Stimulated activated CD8-positive, alpha-beta memory T cell treated with anti-CD3 and anti-CD28 coated beads, Interleukin-12 subunit alpha, Interleukin-12 subunit beta, amount 100 ng/mL, for 24 hours (primary cell): ENCODE measurements around the gene MUC21.
"Not testable (repeated sequence)": the region's sequence is repeated elsewhere in the genome, so short reads cannot be mapped to it uniquely, and the experiment has no call there.

Source experiments
- DNase-seq: peaks from one replicate; pipeline ENCODE4 v3.0.0-alpha.2; 2020; ENCODE audit errors: extremely low read depth

Gene MUC21

GRCh38 chr6:31008165-31008564 lies 24.6 kb downstream of the MUC21 start:
- no peak for DNase-seq

GRCh38 chr6:31009731-31010130 lies 26.2 kb downstream of the MUC21 start:
- no peak for DNase-seq

- DNase-seq, result no peak
These were observed 27.0 kb downstream of the MUC21 start, which contains the start of gene MUC22 for GRCh38 chr6:31010393-31011060. Gene MUC22 (plus strand): TSS chr6:31010474. CDS start chr6:31010707, 233 bp downstream.

- no peak for DNase-seq
These were observed 27.6 kb downstream of the MUC21 start for GRCh38 chr6:31011153-31011552.

GRCh38 chr6:31016659-31017299 lies 33.3 kb downstream of the MUC21 start:
- no peak for DNase-seq

GRCh38 chr6:31017436-31017835 lies 33.9 kb downstream of the MUC21 start:
- not testable (repeated sequence) for DNase-seq

- DNase-seq, result no peak
These were observed 36.5 kb downstream of the MUC21 start for GRCh38 chr6:31020057-31020456.

- not testable (repeated sequence) for DNase-seq
These were observed 37.2 kb downstream of the MUC21 start for GRCh38 chr6:31020631-31021255.

GRCh38 chr6:31021705-31022531 lies 38.4 kb downstream of the MUC21 start:
- DNase-seq, result not testable (repeated sequence)

- no peak for DNase-seq
These were observed 42.1 kb downstream of the MUC21 start for GRCh38 chr6:31025595-31025994.

- DNase-seq, result no peak
These were observed 47.6 kb downstream of the MUC21 start for GRCh38 chr6:31031095-31031494.

GRCh38 chr6:31033075-31033474 lies 49.6 kb downstream of the MUC21 start:
- no peak for DNase-seq

GRCh38 chr6:31035862-31036497 lies 52.5 kb downstream of the MUC21 start:
- DNase-seq, result no peak

- no peak for DNase-seq
These were observed 53.7 kb downstream of the MUC21 start for GRCh38 chr6:31037169-31037568.

- no peak for DNase-seq
These were observed 54.2 kb downstream of the MUC21 start for GRCh38 chr6:31037682-31038081.

GRCh38 chr6:31038559-31038958 lies 55.0 kb downstream of the MUC21 start:
- no peak for DNase-seq
